ENCODE data around the gene TCP11L2.

The TCP11L2 gene

DNA sequence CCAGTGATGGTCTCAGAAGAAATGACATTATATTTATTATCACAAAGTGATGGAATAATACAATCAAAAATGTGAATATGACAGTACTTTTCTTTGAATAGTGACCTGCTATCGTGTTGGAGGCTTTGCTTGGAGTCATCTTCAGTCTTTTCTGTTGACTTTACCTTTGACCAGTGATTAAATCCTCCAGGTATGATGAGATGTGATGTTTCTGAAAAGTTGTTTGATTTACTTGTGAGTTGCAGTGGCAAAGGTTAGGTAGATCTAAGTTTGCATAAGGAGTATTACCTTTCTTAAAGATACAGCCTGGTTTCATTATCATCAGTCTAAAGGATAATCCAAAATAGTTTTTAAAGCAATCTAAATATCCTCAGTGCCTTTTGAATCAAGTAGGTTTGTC lies 4.6 kb downstream of the TCP11L2 start:
- Histone ChIP-seq H3K27ac (no peak overlapping the region), H3K79me2 (ENCODE audit: insufficient read depth, low read depth) (no peaks in the 10 kb centered on the region), H4K20me1 (ENCODE audit: insufficient read depth) (no peaks in the 10 kb centered on the region), H3K27me3 (ENCODE audit: insufficient read depth, low read depth) (no peaks in the 10 kb centered on the region), H3K4me2 (no peak overlapping the region), H3K9ac (no peak overlapping the region), H3K4me1 (ENCODE audit: low read depth, poor library complexity, severe bottlenecking) (peaks cover 6% of the 10 kb centered on the region), H3K4me3 (IDR thresholded peaks at IDR 0.05; ENCODE audit: insufficient read depth, low read depth, low read length) (no peak overlapping the region), H2AFZ (ENCODE audit: low read depth) (no peak overlapping the region), H3K36me3 (ENCODE audit: insufficient read depth) (no peaks in the 10 kb centered on the region)
- TF ChIP-seq, protein P1, sequence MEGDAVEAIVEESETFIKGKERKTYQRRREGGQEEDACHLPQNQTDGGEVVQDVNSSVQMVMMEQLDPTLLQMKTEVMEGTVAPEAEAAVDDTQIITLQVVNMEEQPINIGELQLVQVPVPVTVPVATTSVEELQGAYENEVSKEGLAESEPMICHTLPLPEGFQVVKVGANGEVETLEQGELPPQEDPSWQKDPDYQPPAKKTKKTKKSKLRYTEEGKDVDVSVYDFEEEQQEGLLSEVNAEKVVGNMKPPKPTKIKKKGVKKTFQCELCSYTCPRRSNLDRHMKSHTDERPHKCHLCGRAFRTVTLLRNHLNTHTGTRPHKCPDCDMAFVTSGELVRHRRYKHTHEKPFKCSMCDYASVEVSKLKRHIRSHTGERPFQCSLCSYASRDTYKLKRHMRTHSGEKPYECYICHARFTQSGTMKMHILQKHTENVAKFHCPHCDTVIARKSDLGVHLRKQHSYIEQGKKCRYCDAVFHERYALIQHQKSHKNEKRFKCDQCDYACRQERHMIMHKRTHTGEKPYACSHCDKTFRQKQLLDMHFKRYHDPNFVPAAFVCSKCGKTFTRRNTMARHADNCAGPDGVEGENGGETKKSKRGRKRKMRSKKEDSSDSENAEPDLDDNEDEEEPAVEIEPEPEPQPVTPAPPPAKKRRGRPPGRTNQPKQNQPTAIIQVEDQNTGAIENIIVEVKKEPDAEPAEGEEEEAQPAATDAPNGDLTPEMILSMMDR (conservative IDR thresholded peaks at IDR 0.05; ENCODE audit: low read depth, low read length): no peak

DNA sequence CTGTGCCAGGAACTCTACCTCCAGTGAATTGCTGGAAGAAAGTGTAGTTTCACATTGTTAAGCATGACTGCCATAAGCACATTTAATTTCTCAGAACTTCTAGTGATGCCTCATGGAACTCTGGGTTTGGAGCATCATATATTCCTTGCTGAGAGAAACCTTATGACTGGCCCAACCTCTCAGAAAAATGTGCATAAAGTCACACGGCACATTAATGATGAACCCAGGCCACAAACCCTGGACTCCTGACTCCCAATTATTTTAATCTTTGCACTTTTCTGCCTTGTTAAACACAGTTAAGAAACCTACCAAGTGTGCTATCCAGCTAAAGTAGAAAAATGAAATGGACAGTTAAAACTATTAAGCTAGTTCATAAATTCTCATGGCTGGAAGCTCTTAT lies 5.6 kb downstream of the TCP11L2 start:
- H3K4me3 ChIP-seq (IDR thresholded peaks at IDR 0.05; ENCODE audit: insufficient read depth, low read depth, low read length): no peak overlapping the region
- H2AFZ ChIP-seq (ENCODE audit: low read depth): no peak overlapping the region
- no peaks in the 10 kb centered on the region for H3K36me3 ChIP-seq (ENCODE audit: insufficient read depth)
- no peaks in the 10 kb centered on the region for H3K27me3 ChIP-seq (ENCODE audit: insufficient read depth, low read depth)
- TF ChIP-seq, protein P1 (conservative IDR thresholded peaks at IDR 0.05; ENCODE audit: low read depth, low read length): no peak
- H3K9ac ChIP-seq: no peak overlapping the region
- H3K27ac ChIP-seq: no peak overlapping the region
- no peaks in the 10 kb centered on the region for H3K79me2 ChIP-seq (ENCODE audit: insufficient read depth, low read depth)
- no peaks in the 10 kb centered on the region for H4K20me1 ChIP-seq (ENCODE audit: insufficient read depth)
- H3K4me2 ChIP-seq: no peak overlapping the region
- peaks cover 6% of the 10 kb centered on the region for H3K4me1 ChIP-seq (ENCODE audit: low read depth, poor library complexity, severe bottlenecking)

DNA sequence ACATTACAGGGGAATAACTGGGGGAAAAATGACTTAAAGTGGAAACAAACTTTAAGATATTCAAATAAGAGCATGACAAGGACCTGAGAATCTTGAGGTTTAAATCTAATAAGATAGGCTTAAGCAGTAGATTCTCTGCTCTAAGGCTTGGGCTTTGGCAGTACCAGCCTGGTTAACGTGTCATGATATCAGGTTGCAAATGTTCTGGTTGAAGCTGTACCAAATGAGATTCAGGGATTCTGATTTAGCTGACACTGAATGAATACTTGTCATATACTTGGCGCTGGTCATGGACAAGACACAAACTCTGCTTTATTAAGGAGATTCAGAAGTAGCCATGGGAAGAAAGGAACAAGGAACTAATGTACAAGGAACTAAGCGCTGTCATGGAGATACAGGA lies 6.1 kb downstream of the TCP11L2 start:
- TF ChIP-seq, protein P1 (conservative IDR thresholded peaks at IDR 0.05; ENCODE audit: low read depth, low read length): no peak
- H3K4me2 ChIP-seq: no peak overlapping the region

DNA sequence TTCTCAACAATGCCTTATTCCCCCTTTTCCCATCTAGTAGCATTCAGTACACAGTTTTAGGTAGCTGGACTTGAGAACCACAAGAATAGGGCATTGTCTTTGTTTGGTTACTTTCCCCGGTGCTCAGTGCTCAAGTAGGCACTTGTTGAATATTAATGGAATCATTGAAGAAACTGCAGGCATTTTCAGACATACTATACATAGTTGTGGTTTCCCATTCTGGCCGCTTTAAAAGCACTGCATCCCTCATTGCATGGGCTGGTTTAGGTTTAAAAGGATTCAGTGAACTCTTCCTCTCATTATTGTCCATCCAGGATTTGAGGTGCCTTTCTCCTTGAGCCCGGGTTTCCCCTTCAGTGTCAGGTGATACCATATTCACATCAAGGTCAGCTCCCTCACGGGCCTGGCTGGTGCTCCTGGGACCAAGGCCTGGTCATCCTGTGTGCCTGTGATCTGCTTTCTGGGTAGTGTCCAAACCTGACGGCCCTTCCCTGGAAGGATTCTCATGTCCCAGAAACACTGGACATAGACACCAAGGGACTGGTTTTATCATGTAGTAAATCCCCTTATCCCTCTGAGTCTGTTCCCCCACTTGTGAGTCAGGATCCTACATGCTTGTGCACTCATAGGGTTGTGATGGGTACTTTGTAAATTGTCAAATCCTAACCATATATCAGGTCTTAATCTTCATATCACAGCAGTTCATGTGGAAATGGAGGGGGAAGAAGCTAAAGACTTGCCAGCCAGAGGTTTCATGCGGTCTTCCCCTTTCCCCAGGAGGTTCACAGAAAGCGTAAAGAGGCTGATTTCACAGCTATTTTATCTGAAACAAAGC lies 7.4 kb downstream of the TCP11L2 start:
- Histone ChIP-seq H3K9ac (no peak overlapping the region), H3K27ac (no peak overlapping the region), H2AFZ (ENCODE audit: low read depth) (no peak overlapping the region), H3K79me2 (ENCODE audit: insufficient read depth, low read depth) (no peaks in the 10 kb centered on the region), H3K27me3 (ENCODE audit: insufficient read depth, low read depth) (no peaks in the 10 kb centered on the region), H3K4me1 (ENCODE audit: low read depth, poor library complexity, severe bottlenecking) (no peaks in the 10 kb centered on the region), H4K20me1 (ENCODE audit: insufficient read depth) (no peaks in the 10 kb centered on the region), H3K36me3 (ENCODE audit: insufficient read depth) (no peaks in the 10 kb centered on the region), H3K4me3 (IDR thresholded peaks at IDR 0.05; ENCODE audit: insufficient read depth, low read depth, low read length) (no peak overlapping the region), H3K4me2 (no peak overlapping the region)
- TF ChIP-seq, protein P1 (conservative IDR thresholded peaks at IDR 0.05; ENCODE audit: low read depth, low read length): no peak

More for the DNA sequence above, 6.1 kb downstream of the TCP11L2 start:
- Histone ChIP-seq H2AFZ (ENCODE audit: low read depth) (no peak overlapping the region), H3K79me2 (ENCODE audit: insufficient read depth, low read depth) (no peaks in the 10 kb centered on the region), H3K27me3 (ENCODE audit: insufficient read depth, low read depth) (no peaks in the 10 kb centered on the region), H3K4me1 (ENCODE audit: low read depth, poor library complexity, severe bottlenecking) (peaks cover 3% of the 10 kb centered on the region), H3K9ac (no peak overlapping the region), H4K20me1 (ENCODE audit: insufficient read depth) (no peaks in the 10 kb centered on the region), H3K27ac (no peak overlapping the region), H3K4me3 (IDR thresholded peaks at IDR 0.05; ENCODE audit: insufficient read depth, low read depth, low read length) (no peak overlapping the region), H3K36me3 (ENCODE audit: insufficient read depth) (no peaks in the 10 kb centered on the region)
